WTC11 (cell line): Measurements from ENCODE around the gene POMGNT1. TPM values are rescaled to one million over a fixed set of nuclear protein-coding genes. Genes with fewer than 3 reads are reported as not detected.

Experiments used
- ATAC-seq: fragments of 200-7000 bp; cut with Tn5 transposase; 2 replicates; pipeline ENCODE4 v1.10.0; 2021; ENCODE audit warnings: mild to moderate bottlenecking, moderate library complexity
- Bru-seq: library from RNA; stranded (reverse); fragments of 400-500 nt; gene quantifications from one replicate; lab custom pipeline; 2021; lab: Mats Ljungman, UMichigan
- CTCF ChIA-PET: fragments of 300-600 bp; sonication (Branson Sonifier 250); formaldehyde crosslinking; loops from one replicate; lab custom pipeline; 2021; ENCODE audit warnings: antibody characterized with exemption; lab: Charles Lee
- POLR2A ChIA-PET: fragments of 350-600 bp; sonication (Branson Sonifier 250); formaldehyde crosslinking; loops from one replicate; lab custom pipeline; 2021; ENCODE audit warnings: antibody characterized with exemption; lab: Charles Lee
- DNase-seq: peaks from one replicate; pipeline ENCODE4 v3.0.0; 2021; ENCODE audit warnings: low spot score
- H3K27ac Mint-ChIP-seq: 2 replicates; pipeline ENCODE4 v1.8.0; 2021; ENCODE audit warnings: mixed read lengths
- H3K27me3 Mint-ChIP-seq: 2 replicates; pipeline ENCODE4 v1.8.0; 2021; ENCODE audit warnings: low read depth, mild to moderate bottlenecking, moderate library complexity, mixed read lengths
- H3K36me3 Mint-ChIP-seq: 2 replicates; pipeline ENCODE4 v1.8.0; 2021; ENCODE audit warnings: mixed read lengths
- H3K4me1 Mint-ChIP-seq: 2 replicates; pipeline ENCODE4 v1.8.0; 2022; ENCODE audit warnings: mixed read lengths
- H3K4me3 Mint-ChIP-seq: 2 replicates; pipeline ENCODE4 v1.8.0; 2021; ENCODE audit warnings: mild to moderate bottlenecking, moderate library complexity, mixed read lengths
- H3K9me3 Mint-ChIP-seq: 2 replicates; pipeline ENCODE4 v1.8.0; 2021; ENCODE audit warnings: mixed read lengths
- ARID4B ChIP-seq: sonication (generic); formaldehyde crosslinking; IDR thresholded peaks from 2 replicates; pipeline ENCODE4 v1.8.0; 2023; ENCODE audit warnings: missing genetic modification reagents, mild to moderate bottlenecking, borderline replicate concordance
- ATF1 ChIP-seq: sonication (generic); formaldehyde crosslinking; IDR thresholded peaks from 2 replicates; pipeline ENCODE4 v1.8.1; 2023; ENCODE audit warnings: mild to moderate bottlenecking, moderate library complexity, missing genetic modification reagents
- ERG ChIP-seq: fragments of 250-450 bp; sonication (Bioruptor Pico); IDR thresholded peaks from 2 replicates; pipeline ENCODE4 v1.8.0; 2021; ENCODE audit warnings: mild to moderate bottlenecking
- GABPB1 ChIP-seq: sonication (generic); formaldehyde crosslinking; IDR thresholded peaks from 2 replicates; pipeline ENCODE4 v1.8.1; 2023; ENCODE audit warnings: mild to moderate bottlenecking, missing genetic modification reagents
- GTF2I ChIP-seq: fragments of 250-450 bp; sonication (Bioruptor Pico); conservative IDR thresholded peaks from 2 replicates; pipeline ENCODE4 v1.4.0; 2021; ENCODE audit warnings: mild to moderate bottlenecking
- JUN ChIP-seq: sonication (generic); formaldehyde crosslinking; IDR thresholded peaks from 2 replicates; pipeline ENCODE4 v1.8.0; 2023; ENCODE audit warnings: mild to moderate bottlenecking, missing genetic modification reagents
- MYBL2 ChIP-seq: sonication (generic); formaldehyde crosslinking; IDR thresholded peaks from 2 replicates; pipeline ENCODE4 v1.8.1; 2023; ENCODE audit warnings: mild to moderate bottlenecking, moderate library complexity, missing genetic modification reagents
- RORB ChIP-seq: fragments of 250-450 bp; sonication (Bioruptor Pico); IDR thresholded peaks from 2 replicates; pipeline ENCODE4 v1.9.0; 2021; ENCODE audit warnings: mild to moderate bottlenecking
- SP1 ChIP-seq: sonication (generic); formaldehyde crosslinking; conservative IDR thresholded peaks from 2 replicates; pipeline ENCODE4 v1.8.1; 2022; ENCODE audit warnings: missing genetic modification reagents
- TEAD1 ChIP-seq: sonication (generic); formaldehyde crosslinking; IDR thresholded peaks from 2 replicates; pipeline ENCODE4 v1.8.0; 2022; ENCODE audit warnings: mild to moderate bottlenecking, missing genetic modification reagents
- TP53 ChIP-seq: sonication (generic); formaldehyde crosslinking; IDR thresholded peaks from 2 replicates; pipeline ENCODE4 v1.8.1; 2023; ENCODE audit warnings: mild to moderate bottlenecking, missing genetic modification reagents
- ZNF232 ChIP-seq: sonication (generic); formaldehyde crosslinking; IDR thresholded peaks from 2 replicates; pipeline ENCODE4 v1.8.0; 2022; ENCODE audit warnings: mild to moderate bottlenecking, missing genetic modification reagents
- ZNF263 ChIP-seq: sonication (generic); formaldehyde crosslinking; IDR thresholded peaks from 2 replicates; pipeline ENCODE4 v1.8.1; 2022; ENCODE audit warnings: low read depth, mild to moderate bottlenecking, moderate library complexity, missing genetic modification reagents
- long read RNA-seq, 3 experiments: library from RNA in 1 of 3; library from capped mRNA in 1 of 3; library from polyadenylated mRNA in 1 of 3; unstranded in 2 of 3; stranded (forward) in 1 of 3; transcript quantifications; one replicate each; pipeline ENCODE4 v2.0.0, GENCODE V29; 2021
- total RNA-seq: library from RNA; stranded (reverse); gene quantifications from 3 replicates; pipeline ENCODE4 v1.2.3, GENCODE V29; 2021
- TF ChIP-seq, protein P1 (sequence below): fragments of 250-450 bp; sonication (Bioruptor Pico); IDR thresholded peaks from 2 replicates; pipeline ENCODE4 v1.9.0; 2021; ENCODE audit warnings: moderate library complexity, mild to moderate bottlenecking, inconsistent platforms, borderline replicate concordance
- TF ChIP-seq, protein P2 (sequence below): sonication (generic); formaldehyde crosslinking; IDR thresholded peaks from 2 replicates; pipeline ENCODE4 v1.8.0; 2022; ENCODE audit warnings: mild to moderate bottlenecking, missing genetic modification reagents
- TF ChIP-seq, protein P3 (sequence below): sonication (generic); formaldehyde crosslinking; IDR thresholded peaks from 2 replicates; pipeline ENCODE4 v1.8.1; 2022; ENCODE audit warnings: low read depth, mild to moderate bottlenecking, moderate library complexity, missing genetic modification reagents, borderline replicate concordance
- TF ChIP-seq, protein P4 (sequence below): sonication (generic); formaldehyde crosslinking; conservative IDR thresholded peaks from 2 replicates; pipeline ENCODE4 v1.8.1; 2022; ENCODE audit warnings: mild to moderate bottlenecking, missing genetic modification reagents
- TF ChIP-seq, protein P5 (sequence below): sonication (generic); formaldehyde crosslinking; IDR thresholded peaks from 2 replicates; pipeline ENCODE4 v1.8.0; 2022; ENCODE audit warnings: mild to moderate bottlenecking, missing genetic modification reagents

Gene POMGNT1
- 42.5 to 43.2 TPM (median 43.2 TPM) in 3 replicates for total RNA-seq
- percentile 42 among the genes with signal in this experiment for Bru-seq, nascent RNA
- long read RNA-seq, experiment 1, transcript POMGNT1-201 (22 exons, 2,728 nt), result major isoform, 161 of 262 reads
- long read RNA-seq, experiment 1, partial matches to known transcripts, result 31 of 262 reads
- long read RNA-seq, experiment 1, other reads (novel, unspliced or antisense), result 70 of 262 reads
- long read RNA-seq, experiment 2, transcript POMGNT1-201 (22 exons, 2,728 nt), result major isoform, 10 of 41 reads
- long read RNA-seq, experiment 2, partial matches to known transcripts, result 18 of 41 reads
- long read RNA-seq, experiment 2, other reads (novel, unspliced or antisense), result 13 of 41 reads
- long read RNA-seq, experiment 3, partial matches to known transcripts, result 0 of 4 reads
- long read RNA-seq, experiment 3, other reads (novel, unspliced or antisense), result 2 of 4 reads

DNA sequence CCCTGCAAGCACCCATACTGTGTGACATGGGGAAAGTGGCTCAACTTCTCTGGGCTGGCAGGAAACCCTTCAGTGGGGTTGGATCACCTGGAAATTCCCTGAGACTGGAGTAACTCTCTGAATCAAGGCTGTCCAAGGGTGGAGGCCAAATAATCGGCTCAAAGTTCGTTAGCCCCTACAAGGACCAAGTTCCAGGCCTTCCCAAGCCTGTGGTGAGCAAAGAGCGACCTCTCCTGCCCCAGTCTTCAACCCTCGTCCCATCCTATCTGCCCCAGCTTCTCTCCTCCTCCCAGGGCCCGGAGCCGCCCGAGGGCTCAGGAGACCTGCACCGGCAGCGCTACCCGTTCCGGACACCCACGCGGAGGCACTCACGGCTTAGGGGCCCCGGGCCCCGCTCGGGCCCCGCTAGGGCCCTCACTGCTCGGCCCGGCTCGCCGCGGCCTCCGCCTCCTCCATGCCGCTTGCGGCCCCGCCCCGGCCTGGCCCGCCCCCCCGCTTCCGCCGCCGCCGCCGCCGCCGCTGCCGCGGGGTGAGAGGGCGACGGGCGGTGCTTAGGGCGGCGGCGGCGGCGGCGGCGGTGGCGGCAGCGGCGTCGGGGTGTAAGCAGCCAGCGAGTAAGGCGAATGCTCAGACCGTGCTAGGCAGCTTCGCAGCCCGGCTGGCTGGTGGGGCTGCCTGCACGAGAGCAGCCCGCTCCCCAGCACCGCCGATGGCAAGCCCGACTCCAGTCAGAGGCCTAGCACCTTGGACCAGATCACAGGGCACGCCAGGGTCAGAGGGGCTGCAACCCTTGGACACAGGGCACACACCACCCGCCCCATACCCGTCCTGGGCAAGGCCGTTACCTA lies at the start of gene POMGNT1:
Gene POMGNT1 (minus strand): TSS at position 471 of the 848 bp plus-strand sequence. CDS start 613 bp downstream, outside the sequence.
- TF ChIP-seq MYBL2 (no peak), GTF2I (CRISPR knock-in tag) (peak; percentile 81; the same call in 1 of the 2 replicates), RORB (CRISPR knock-in tag) (no peak), ATF1 (CRISPR knock-in tag) (no peak), SP1 (CRISPR knock-in tag) (peak; percentile 60; the same call in 1 of the 2 replicates), ZNF232 (no peak), ZNF263 (CRISPR knock-in tag) (0 out of 2 replicates have a peak, but pooled peaks have one; percentile 25), TP53 (CRISPR knock-in tag) (no peak), TEAD1 (peak; percentile 52)
- TF ChIP-seq, protein P1, sequence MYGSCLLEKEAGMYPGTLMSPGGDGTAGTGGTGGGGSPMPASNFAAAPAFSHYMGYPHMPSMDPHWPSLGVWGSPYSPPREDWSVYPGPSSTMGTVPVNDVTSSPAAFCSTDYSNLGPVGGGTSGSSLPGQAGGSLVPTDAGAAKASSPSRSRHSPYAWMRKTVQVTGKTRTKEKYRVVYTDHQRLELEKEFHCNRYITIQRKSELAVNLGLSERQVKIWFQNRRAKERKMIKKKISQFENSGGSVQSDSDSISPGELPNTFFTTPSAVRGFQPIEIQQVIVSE (CRISPR knock-in tag), result no peak
- TF ChIP-seq, protein P2, sequence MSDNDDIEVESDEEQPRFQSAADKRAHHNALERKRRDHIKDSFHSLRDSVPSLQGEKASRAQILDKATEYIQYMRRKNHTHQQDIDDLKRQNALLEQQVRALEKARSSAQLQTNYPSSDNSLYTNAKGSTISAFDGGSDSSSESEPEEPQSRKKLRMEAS (CRISPR knock-in tag), result 0 out of 2 replicates have a peak, but pooled peaks have one; percentile 18
- TF ChIP-seq, protein P3, sequence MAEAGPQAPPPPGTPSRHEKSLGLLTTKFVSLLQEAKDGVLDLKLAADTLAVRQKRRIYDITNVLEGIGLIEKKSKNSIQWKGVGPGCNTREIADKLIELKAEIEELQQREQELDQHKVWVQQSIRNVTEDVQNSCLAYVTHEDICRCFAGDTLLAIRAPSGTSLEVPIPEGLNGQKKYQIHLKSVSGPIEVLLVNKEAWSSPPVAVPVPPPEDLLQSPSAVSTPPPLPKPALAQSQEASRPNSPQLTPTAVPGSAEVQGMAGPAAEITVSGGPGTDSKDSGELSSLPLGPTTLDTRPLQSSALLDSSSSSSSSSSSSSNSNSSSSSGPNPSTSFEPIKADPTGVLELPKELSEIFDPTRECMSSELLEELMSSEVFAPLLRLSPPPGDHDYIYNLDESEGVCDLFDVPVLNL, result no peak
- TF ChIP-seq, protein P4, sequence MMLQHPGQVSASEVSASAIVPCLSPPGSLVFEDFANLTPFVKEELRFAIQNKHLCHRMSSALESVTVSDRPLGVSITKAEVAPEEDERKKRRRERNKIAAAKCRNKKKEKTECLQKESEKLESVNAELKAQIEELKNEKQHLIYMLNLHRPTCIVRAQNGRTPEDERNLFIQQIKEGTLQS (CRISPR knock-in tag), result no peak
- ATAC-seq (peak; percentile 76), DNase-seq (peak; percentile 64)
- H3K4me1 Mint-ChIP-seq, result peaks cover 15% of the 10 kb centered on the region
- ChIA-PET POLR2A (interaction anchor here (0.6 to 1.4 kb wide), 2 partner anchors 26 to 154 kb away, joined by 3 read pairs; no protein-coding TSS in a partner anchor), CTCF (interaction anchor here (0.9 to 5.0 kb wide), 3 partner anchors 24 to 49 kb away, joined by 3 to 55 read pairs (median 4); partner anchors contain the start of gene RAD54L)
- no peaks in the 10 kb centered on the region for H3K9me3 Mint-ChIP-seq
- H3K4me3 Mint-ChIP-seq, result peak within 1 kb of the TSS; percentile 75
- H3K27ac Mint-ChIP-seq, result no peak within 1 kb of the TSS
- peaks cover 6% of the 10 kb centered on the region; the same call in 1 of the 2 replicates for H3K36me3 Mint-ChIP-seq
- no peaks in the 10 kb centered on the region; the same call in 1 of the 2 replicates for H3K27me3 Mint-ChIP-seq

DNA sequence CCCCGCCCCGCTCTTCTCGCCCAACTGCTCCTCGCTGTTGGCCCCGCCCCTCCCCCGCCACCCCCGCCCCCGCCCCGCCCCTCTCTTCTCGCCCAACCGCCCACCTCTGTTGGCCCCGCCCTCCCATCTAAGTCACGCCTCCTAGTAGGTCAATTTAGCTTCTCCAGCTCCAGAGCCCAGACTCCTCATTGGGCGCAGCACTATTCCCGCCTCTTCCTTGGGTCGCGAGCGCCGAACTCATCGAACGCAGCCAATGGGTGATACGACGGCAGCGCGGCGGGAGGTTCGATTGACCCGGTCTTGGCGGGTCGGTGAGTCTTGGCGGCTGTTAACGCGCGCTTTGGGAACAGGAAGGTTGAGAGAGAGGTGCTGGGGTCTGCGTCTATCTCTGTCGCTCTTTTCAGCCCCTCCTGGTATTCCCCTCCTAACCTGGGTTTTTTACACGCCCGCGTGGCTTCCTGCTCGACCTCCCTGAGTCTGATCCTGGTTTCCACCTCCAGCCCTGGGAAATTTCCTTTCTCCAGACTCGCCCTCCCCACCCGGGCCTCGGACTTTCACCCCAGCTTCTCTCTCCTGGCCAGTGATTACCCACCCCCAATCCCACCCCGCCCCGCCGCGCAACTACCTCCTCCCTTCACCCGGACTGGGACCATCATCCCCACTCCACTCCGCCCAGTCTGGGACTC lies 49.3 kb upstream of the POMGNT1 start, which contains the start of gene RAD54L:
Gene RAD54L (plus strand): TSS at position 328 of the 686 bp plus-strand sequence. CDS start 643 bp downstream, outside the sequence.
- peaks cover 33% of the 10 kb centered on the region for H3K36me3 Mint-ChIP-seq
- no peak for TF ChIP-seq ERG
- TF ChIP-seq, protein P5, sequence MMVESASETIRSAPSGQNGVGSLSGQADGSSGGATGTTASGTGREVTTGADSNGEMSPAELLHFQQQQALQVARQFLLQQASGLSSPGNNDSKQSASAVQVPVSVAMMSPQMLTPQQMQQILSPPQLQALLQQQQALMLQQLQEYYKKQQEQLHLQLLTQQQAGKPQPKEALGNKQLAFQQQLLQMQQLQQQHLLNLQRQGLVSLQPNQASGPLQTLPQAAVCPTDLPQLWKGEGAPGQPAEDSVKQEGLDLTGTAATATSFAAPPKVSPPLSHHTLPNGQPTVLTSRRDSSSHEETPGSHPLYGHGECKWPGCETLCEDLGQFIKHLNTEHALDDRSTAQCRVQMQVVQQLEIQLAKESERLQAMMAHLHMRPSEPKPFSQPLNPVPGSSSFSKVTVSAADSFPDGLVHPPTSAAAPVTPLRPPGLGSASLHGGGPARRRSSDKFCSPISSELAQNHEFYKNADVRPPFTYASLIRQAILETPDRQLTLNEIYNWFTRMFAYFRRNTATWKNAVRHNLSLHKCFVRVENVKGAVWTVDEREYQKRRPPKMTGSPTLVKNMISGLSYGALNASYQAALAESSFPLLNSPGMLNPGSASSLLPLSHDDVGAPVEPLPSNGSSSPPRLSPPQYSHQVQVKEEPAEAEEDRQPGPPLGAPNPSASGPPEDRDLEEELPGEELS (CRISPR knock-in tag), result peak; percentile 61; the same call in 1 of the 2 replicates
- 0 out of 2 replicates have a peak, but pooled peaks have one; percentile 64 for TF ChIP-seq ARID4B
- TF ChIP-seq GABPB1 (CRISPR knock-in tag), result peak; percentile 87
- no peak for TF ChIP-seq JUN

More for the DNA sequence above, 49.3 kb upstream of the POMGNT1 start, which contains the start of gene RAD54L:
- Mint-ChIP-seq H3K27me3 (no peaks in the 10 kb centered on the region; the same call in 1 of the 2 replicates), H3K4me1 (peaks cover 17% of the 10 kb centered on the region), H3K4me3 (peak within 1 kb of the TSS; percentile 99), H3K9me3 (peaks cover 5% of the 10 kb centered on the region), H3K27ac (peak within 1 kb of the TSS; percentile 99)
- ChIA-PET POLR2A (interaction anchor here (1.2 to 1.5 kb wide), 2 partner anchors 23 to 56 kb away, joined by 5 to 8 read pairs; partner anchors contain the start of genes LRRC41 and UQCRH), CTCF (interaction anchor here (0.5 to 5.8 kb wide), 26 partner anchors 11 to 432 kb away, joined by 3 to 126 read pairs (median 4); partner anchors contain the start of genes LRRC41, NSUN4, POMGNT1 and UQCRH)
- peak; percentile 99 for DNase-seq
- peak; percentile 90 for ATAC-seq
